ENCODE measurements around the gene SH2D7. TPM values are rescaled to one million over a fixed set of nuclear protein-coding genes. Genes with fewer than 3 reads are reported as not detected.

Gene SH2D7
- total RNA-seq, 1 donor from 2014 or later, result not detected

GRCh38 chr15:78100886-78101285, 8.5 kb downstream of the SH2D7 start:
- no peak overlapping the region for H3K27ac Mint-ChIP-seq (ENCODE audit: unreplicated experiment)
- H3K27me3 Mint-ChIP-seq (ENCODE audit: unreplicated experiment), result no peaks in the 10 kb centered on the region
- no peak overlapping the region for H3K4me3 Mint-ChIP-seq (ENCODE audit: unreplicated experiment)
- no peaks in the 10 kb centered on the region for H3K36me3 Mint-ChIP-seq (ENCODE audit: unreplicated experiment)
- no peak for DNase-seq (ENCODE audit: extremely low spot score, unreplicated experiment)
- H3K4me1 Mint-ChIP-seq (ENCODE audit: unreplicated experiment), result peaks cover 14% of the 10 kb centered on the region
- TF ChIP-seq CTCF (IDR thresholded peaks at IDR 0.05), result no peak
- H3K9me3 Mint-ChIP-seq (ENCODE audit: unreplicated experiment), result no peaks in the 10 kb centered on the region

- no peak overlapping the region for H3K4me3 Mint-ChIP-seq (ENCODE audit: unreplicated experiment)
- DNase-seq (ENCODE audit: extremely low spot score, unreplicated experiment), result no peak
- H3K27ac Mint-ChIP-seq (ENCODE audit: unreplicated experiment), result no peak overlapping the region
- H3K36me3 Mint-ChIP-seq (ENCODE audit: unreplicated experiment), result no peaks in the 10 kb centered on the region
- no peaks in the 10 kb centered on the region for H3K27me3 Mint-ChIP-seq (ENCODE audit: unreplicated experiment)
- TF ChIP-seq CTCF (IDR thresholded peaks at IDR 0.05), result no peak
- H3K9me3 Mint-ChIP-seq (ENCODE audit: unreplicated experiment), result no peaks in the 10 kb centered on the region
- peaks cover 14% of the 10 kb centered on the region for H3K4me1 Mint-ChIP-seq (ENCODE audit: unreplicated experiment)
Measured at GRCh38 chr15:78101423-78102105, 9.2 kb downstream of the SH2D7 start.

- peaks cover 14% of the 10 kb centered on the region for H3K4me1 Mint-ChIP-seq (ENCODE audit: unreplicated experiment)
- H3K36me3 Mint-ChIP-seq (ENCODE audit: unreplicated experiment), result no peaks in the 10 kb centered on the region
- no peak for TF ChIP-seq CTCF (IDR thresholded peaks at IDR 0.05)
- no peak for DNase-seq (ENCODE audit: extremely low spot score, unreplicated experiment)
- no peaks in the 10 kb centered on the region for H3K27me3 Mint-ChIP-seq (ENCODE audit: unreplicated experiment)
- H3K4me3 Mint-ChIP-seq (ENCODE audit: unreplicated experiment), result no peak overlapping the region
- H3K9me3 Mint-ChIP-seq (ENCODE audit: unreplicated experiment), result no peaks in the 10 kb centered on the region
- no peak overlapping the region for H3K27ac Mint-ChIP-seq (ENCODE audit: unreplicated experiment)
Measured at GRCh38 chr15:78102211-78102610, 9.8 kb downstream of the SH2D7 start.

- no peaks in the 10 kb centered on the region for H3K9me3 Mint-ChIP-seq (ENCODE audit: unreplicated experiment)
- H3K4me1 Mint-ChIP-seq (ENCODE audit: unreplicated experiment), result peaks cover 14% of the 10 kb centered on the region
- no peak overlapping the region for H3K4me3 Mint-ChIP-seq (ENCODE audit: unreplicated experiment)
- H3K27me3 Mint-ChIP-seq (ENCODE audit: unreplicated experiment), result no peaks in the 10 kb centered on the region
- H3K36me3 Mint-ChIP-seq (ENCODE audit: unreplicated experiment), result no peaks in the 10 kb centered on the region
- TF ChIP-seq CTCF (IDR thresholded peaks at IDR 0.05), result no peak
- no peak for DNase-seq (ENCODE audit: extremely low spot score, unreplicated experiment)
- no peak overlapping the region for H3K27ac Mint-ChIP-seq (ENCODE audit: unreplicated experiment)
Measured at GRCh38 chr15:78102741-78103140, 10.4 kb downstream of the SH2D7 start.

- Mint-ChIP-seq H3K4me3 (ENCODE audit: unreplicated experiment) (no peak overlapping the region), H3K9me3 (ENCODE audit: unreplicated experiment) (no peaks in the 10 kb centered on the region), H3K4me1 (ENCODE audit: unreplicated experiment) (peaks cover 16% of the 10 kb centered on the region), H3K27me3 (ENCODE audit: unreplicated experiment) (no peaks in the 10 kb centered on the region), H3K36me3 (ENCODE audit: unreplicated experiment) (no peaks in the 10 kb centered on the region), H3K27ac (ENCODE audit: unreplicated experiment) (no peak overlapping the region)
- no peak for DNase-seq (ENCODE audit: extremely low spot score, unreplicated experiment)
- TF ChIP-seq CTCF (IDR thresholded peaks at IDR 0.05), result no peak
Measured at GRCh38 chr15:78103406-78104118, 11.2 kb downstream of the SH2D7 start.

Data from osteocyte (in vitro differentiated cells).